Measurements from ENCODE around the gene CHN1. TPM values are rescaled to one million over a fixed set of nuclear protein-coding genes. Genes with fewer than 3 reads are reported as not detected.

Gene CHN1
- total and polyA plus RNA-seq, 2 of the 8 experiments (the other 6 are each of a cell fraction or from before 2014, with no cell fraction given): 54.0 to 65.7 TPM

GRCh38 chr2:174787487-174788205, 217.5 kb downstream of the CHN1 start:
- FAIRE-seq: no peak
- peak overlapping the region; percentile 44 to 55 for H3K4me2 ChIP-seq (ENCODE audit: insufficient read depth in 1 of 2, low read depth in 2 of 2, low read length in 2 of 2)
- no peak overlapping the region for H2AFZ ChIP-seq (ENCODE audit: low read length)
- TF ChIP-seq JUND (IDR thresholded peaks at IDR 0.05; ENCODE audit: low read length): no peak
- TF ChIP-seq JUN (IDR thresholded peaks at IDR 0.05; ENCODE audit: low read depth, low read length): no peak
- TF ChIP-seq CBX8 (IDR thresholded peaks at IDR 0.05; ENCODE audit: borderline replicate concordance, low read depth, low read length): no peak
- TF ChIP-seq BRCA1 (IDR thresholded peaks at IDR 0.05; ENCODE audit: low read depth, low read length): no peak
- TF ChIP-seq CHD1 (IDR thresholded peaks at IDR 0.05; ENCODE audit: low read depth, low read length): no peak
- TF ChIP-seq RXRA (IDR thresholded peaks at IDR 0.05; ENCODE audit: insufficient read depth, low read depth, low read length): no peak
- peak; percentile 68 for TF ChIP-seq TEAD4 (IDR thresholded peaks at IDR 0.05; ENCODE audit: low read depth, low read length)
- 0 out of 3 replicates have a peak, but pooled peaks of 1 of the 2 experiments have one; percentile 17 for TF ChIP-seq POLR2A (IDR thresholded peaks at IDR 0.05; ENCODE audit: control extremely low read depth in 1 of 2, low read depth in 2 of 2, low read length in 2 of 2)
- no peak for TF ChIP-seq SP4 (IDR thresholded peaks at IDR 0.05; ENCODE audit: low read length)
- no peak for TF ChIP-seq CTCF (IDR thresholded peaks at IDR 0.05; ENCODE audit: control extremely low read depth in 1 of 3, insufficient read depth in 1 of 3, low read depth in 1 of 3, low read length in 3 of 3)

More at GRCh38 chr2:174787487-174788205, 217.5 kb downstream of the CHN1 start:
- no peak overlapping the region for H3K23ac ChIP-seq (ENCODE audit: insufficient read length)
- H3K27ac ChIP-seq (ENCODE audit: low read depth, low read length): peak overlapping the region; percentile 83
- peak overlapping the region; percentile 34 for H4K5ac ChIP-seq (ENCODE audit: insufficient read length, low read depth, low read length)
- H4K8ac ChIP-seq (ENCODE audit: extremely low read depth, insufficient read depth, low read length): no peak overlapping the region
- CTCF ChIA-PET (ENCODE audit: partially characterized antibody): interaction anchor here (1.3 to 7.1 kb wide), 5 partner anchors 9 to 198 kb away, joined by 4 to 82 read pairs (median 6); no protein-coding TSS in a partner anchor
- H2BK12ac ChIP-seq (ENCODE audit: low read depth, low read length): peak overlapping the region; percentile 64
- no peaks in the 10 kb centered on the region for H3K23me2 ChIP-seq (ENCODE audit: low read depth, low read length)
- no peaks in the 10 kb centered on the region for H3K27me3 ChIP-seq (replicated peaks in 1 of 4; ENCODE audit: control insufficient read depth in 3 of 4, extremely low read depth in 1 of 4, insufficient read depth in 3 of 4, low read length in 3 of 4)
- H3K56ac ChIP-seq (replicated peaks; ENCODE audit: insufficient read length, low read depth, low read length): no peak overlapping the region
- H2BK120ac ChIP-seq (replicated peaks; ENCODE audit: low read depth, low read length): peak overlapping the region; percentile 25
- no peaks in the 10 kb centered on the region for H3K36me3 ChIP-seq (ENCODE audit: control insufficient read depth in 2 of 4, insufficient read depth in 4 of 4, low read length in 3 of 4)
- 16% methylated on average over 5 of the region's 5 CpGs; no CpG with 5 or more reads in 1 of the 2 experiments for WGBS, 2 experiments (ENCODE audit: extremely low coverage in 1 of 2, insufficient coverage in 1 of 2, insufficient read length in 1 of 2, insufficient replicate concordance in 2 of 2, low coverage in 1 of 2, low lambda C conversion rate in 2 of 2, missing lambda C conversion rate in 1 of 2)
- H2BK5ac ChIP-seq (ENCODE audit: low read depth, low read length): peak overlapping the region; percentile 92
- H3K79me1 ChIP-seq (ENCODE audit: low read depth, low read length): no peaks in the 10 kb centered on the region
- peak overlapping the region in 1 of 4 experiments; percentile 18; a peak in 1 of 8 replicates for H3K4me3 ChIP-seq (ENCODE audit: extremely low read depth in 1 of 4, insufficient read depth in 2 of 4, low read depth in 3 of 4, low read length in 4 of 4)
- peak overlapping the region; percentile 22 for H3K4ac ChIP-seq (replicated peaks; ENCODE audit: insufficient read length, low read depth, low read length)
- DNase-seq (ENCODE audit: low read depth in 1 of 2, low spot score in 2 of 2): peak; percentile 70 to 91
- POLR2A ChIA-PET (ENCODE audit: partially characterized antibody): interaction anchor here (0.7 to 4.0 kb wide), 13 partner anchors 8 to 218 kb away, joined by 3 to 50 read pairs (median 5); partner anchors contain the start of gene CHN1
- peak overlapping the region; percentile 38 for H4K91ac ChIP-seq (replicated peaks; ENCODE audit: insufficient read length, low read length)
- H3K9me3 ChIP-seq (ENCODE audit: insufficient read depth in 2 of 2, low read depth in 1 of 2, low read length in 1 of 2): no peaks in the 10 kb centered on the region
- peak overlapping the region; percentile 51; the same call in 1 of the 2 replicates for H2BK20ac ChIP-seq (ENCODE audit: low read length)
- H3K14ac ChIP-seq (ENCODE audit: insufficient read length): no peak overlapping the region
- peak overlapping the region; percentile 88 for H3K18ac ChIP-seq (ENCODE audit: extremely low read depth, low read length)
- H2BK15ac ChIP-seq (ENCODE audit: low read length): no peak overlapping the region
- H3K79me2 ChIP-seq (ENCODE audit: control insufficient read depth in 1 of 2, insufficient read depth in 2 of 2, low read length in 2 of 2): no peaks in the 10 kb centered on the region
- peaks cover 6 to 34% (median 12%) of the 10 kb centered on the region in 4 experiments for H3K4me1 ChIP-seq (replicated peaks in 1 of 4; ENCODE audit: control insufficient read depth in 3 of 4, insufficient read depth in 4 of 4, low read length in 3 of 4)
- peak overlapping the region in 2 of 4 experiments; percentile 25 to 38; a peak in 4 of 7 replicates for H3K9ac ChIP-seq (replicated peaks in 1 of 4; ENCODE audit: extremely low read depth in 1 of 4, low read depth in 3 of 4, low read length in 3 of 4)
- no peaks in the 10 kb centered on the region for H4K20me1 ChIP-seq (replicated peaks in 1 of 2; ENCODE audit: control insufficient read depth in 1 of 2, insufficient read depth in 2 of 2, low read length in 2 of 2)
- no peak overlapping the region for H2AK5ac ChIP-seq (ENCODE audit: low read depth, low read length)

Data from H1 (cell line).